K562 (cell line): ENCODE results near the gene RGS6. TPM values are rescaled to one million over a fixed set of nuclear protein-coding genes. Genes with fewer than 3 reads are reported as not detected.

ENCODE experiments used
- ATAC-seq: fragments of 200-7000 bp; cut with Tn5 transposase; 3 replicates; pipeline ENCODE4 v1.9.1; 2020; ENCODE audit warnings: moderate library complexity
- BruUV-seq: library from RNA; stranded (reverse); fragments of 400-500 nt; replicated peaks from 2 replicates; lab custom pipeline; 2021; lab: Mats Ljungman, UMichigan
- CTCF ChIA-PET: fragments of 300-600 bp; formaldehyde crosslinking; extraction: SDS; loops from one replicate; lab custom pipeline; 2021; ENCODE audit warnings: low intra/inter-chr PET ratio; lab: Yijun Ruan, JAX
- POLR2A ChIA-PET: fragments of 300-600, 350-650 bp; sonication (Branson Sonifier 250); formaldehyde crosslinking; extraction: SDS; loops from one replicate; lab custom pipeline; 2021; ENCODE audit warnings: antibody characterized with exemption, inconsistent platforms; lab: Yijun Ruan, JAX
- DNase-seq, 4 experiments: peaks; one replicate each; pipeline versions ENCODE4 v3.0.0 to v3.0.0-alpha.2; 2011 to 2018; ENCODE audit warnings: low spot score in 3 of 4, mixed read lengths in 3 of 4; ENCODE audit errors: extremely low read depth in 1 of 4
- FAIRE-seq: peaks from 2 replicates; lab custom pipeline; 2011; peaks lifted over from hg19 to GRCh38; lab: Jason Lieb, UNC
- H2AFZ ChIP-seq: 2 replicates; pipeline ENCODE4 v1.6.0; 2011; ENCODE audit warnings: low read depth, low read length, control low read depth, inconsistent platforms
- H3K27ac ChIP-seq: fragments of 200-600 bp; 3 replicates; pipeline ENCODE4 v1.8.0; 2011; ENCODE audit warnings: low read depth, mild to moderate bottlenecking, control low read depth, inconsistent platforms, low read length, moderate library complexity, mixed read lengths; ENCODE audit errors: extremely low read depth
- H3K27me3 ChIP-seq, 2 experiments: fragments of 300-600 bp in 1 of 2; 2 replicates in 1 of 2; 3 replicates in 1 of 2; pipeline versions ENCODE4 v1.6.0 to v1.8.0; 2011; ENCODE audit warnings: inconsistent platforms in 2 of 2, low read length in 2 of 2, mild to moderate bottlenecking in 1 of 2, mixed read lengths in 1 of 2, moderate library complexity in 1 of 2; ENCODE audit not compliant: control insufficient read depth in 2 of 2, insufficient read depth in 2 of 2
- H3K36me3 ChIP-seq: fragments of 300-600 bp; 3 replicates; pipeline ENCODE4 v1.8.0; 2011; ENCODE audit warnings: mild to moderate bottlenecking, low read length, inconsistent platforms; ENCODE audit not compliant: control insufficient read depth, insufficient read depth
- H3K4me1 ChIP-seq, 2 experiments: fragments of 200-600 bp in 1 of 2; replicated peaks in 1 of 2; 2 replicates in 1 of 2; 3 replicates in 1 of 2; pipeline versions ENCODE4 v1.5.1 to v1.8.0; 2011; ENCODE audit warnings: inconsistent platforms in 2 of 2, low read length in 2 of 2, mild to moderate bottlenecking in 1 of 2, mixed read lengths in 1 of 2, moderate library complexity in 1 of 2; ENCODE audit not compliant: control insufficient read depth in 2 of 2, insufficient read depth in 2 of 2
- H3K4me2 ChIP-seq: 2 replicates; pipeline ENCODE4 v1.6.1; 2011; ENCODE audit warnings: low read length, control low read depth, inconsistent platforms, mixed read lengths; ENCODE audit not compliant: insufficient read depth
- H3K4me3 ChIP-seq: fragments of 200-600 bp; sonication (generic), shearing (Covaris generic); 2 replicates; pipeline ENCODE4 v1.5.1; 2016; ENCODE audit warnings: control low read depth, inconsistent platforms
- H3K79me2 ChIP-seq: fragments of 200-600 bp; 3 replicates; pipeline ENCODE4 v1.8.0; 2011; ENCODE audit warnings: low read length, inconsistent platforms; ENCODE audit not compliant: control insufficient read depth, insufficient read depth
- H3K9ac ChIP-seq, 2 experiments: 2 replicates each; pipeline versions ENCODE4 v1.6.0 to v1.6.1; 2011; ENCODE audit warnings: low read depth in 2 of 2, low read length in 2 of 2, control low read depth in 1 of 2, inconsistent platforms in 1 of 2, mild to moderate bottlenecking in 1 of 2, mixed read lengths in 1 of 2; ENCODE audit not compliant: insufficient read depth in 1 of 2
- H3K9me1 ChIP-seq: one replicate; pipeline ENCODE4 v1.6.0; 2011; ENCODE audit warnings: inconsistent platforms, mild to moderate bottlenecking, low read length, moderate library complexity; ENCODE audit not compliant: control insufficient read depth, insufficient read depth
- H3K9me3 ChIP-seq: replicated peaks from 2 replicates; pipeline ENCODE4 v1.5.1; 2011; ENCODE audit warnings: low read depth, low read length, inconsistent platforms; ENCODE audit not compliant: control insufficient read depth, insufficient read depth
- H4K20me1 ChIP-seq: replicated peaks from 2 replicates; pipeline ENCODE4 v1.6.1; 2011; ENCODE audit warnings: low read length, inconsistent platforms, mixed read lengths; ENCODE audit not compliant: control insufficient read depth, insufficient read depth
- BRD4 ChIP-seq: fragments of 200-600 bp; sonication (generic); IDR thresholded peaks from 2 replicates; pipeline ENCODE4 v1.6.1; 2017; ENCODE audit warnings: inconsistent platforms
- CBX2 ChIP-seq: fragments of 200-600 bp; sonication (generic); IDR thresholded peaks from one replicate; pipeline ENCODE4 v1.6.1; 2012; ENCODE audit warnings: mild to moderate bottlenecking, low read length, inconsistent platforms; ENCODE audit not compliant: insufficient read depth, poor library complexity, severe bottlenecking
- GATA2 ChIP-seq: sonication (generic); formaldehyde crosslinking; IDR thresholded peaks from 2 replicates; pipeline ENCODE4 v1.4.0; 2020; ENCODE audit warnings: mild to moderate bottlenecking, missing genetic modification reagents
- MCM7 ChIP-seq, 2 experiments: fragments of 450-650 bp; IDR thresholded peaks; 2 replicates each; pipeline ENCODE4 v1.6.1; 2016 to 2018
- NONO ChIP-seq, 2 experiments: fragments of 200-400 bp in 1 of 2; fragments of 450-650 bp in 1 of 2; formaldehyde crosslinking in 1 of 2; IDR thresholded peaks; 2 replicates each; pipeline ENCODE4 v1.6.1; 2017; ENCODE audit warnings: low read depth in 2 of 2, mild to moderate bottlenecking in 2 of 2, moderate library complexity in 2 of 2, low read length in 1 of 2
- SNIP1 ChIP-seq: fragments of 450-650 bp; IDR thresholded peaks from 2 replicates; pipeline ENCODE4 v1.7.1; 2017; ENCODE audit warnings: low read depth, mild to moderate bottlenecking
- SNRNP70 ChIP-seq: fragments of 200-400 bp; formaldehyde crosslinking; optimal IDR thresholded peaks from 2 replicates; pipeline ENCODE3; 2017; ENCODE audit warnings: low read depth, low read length
- SRSF9 ChIP-seq: fragments of 200-400 bp; formaldehyde crosslinking; IDR thresholded peaks from 2 replicates; pipeline ENCODE4 v1.6.1; 2017; ENCODE audit warnings: low read depth, low read length, borderline replicate concordance
- ZNF347 ChIP-seq: fragments of 450-650 bp; formaldehyde crosslinking; IDR thresholded peaks from 2 replicates; pipeline ENCODE4 v1.4.0; 2020; ENCODE audit warnings: low read depth, mild to moderate bottlenecking, moderate library complexity
- ZNF354B ChIP-seq: fragments of 250-450 bp; sonication (Bioruptor Pico); IDR thresholded peaks from 2 replicates; pipeline ENCODE4 v1.4.0; 2020
- ZNF551 ChIP-seq: fragments of 250-450 bp; sonication (Bioruptor Pico); IDR thresholded peaks from 2 replicates; pipeline ENCODE4 v1.5.0; 2021; ENCODE audit warnings: mild to moderate bottlenecking, moderate library complexity
- ZNF778 ChIP-seq: fragments of 450-650 bp; formaldehyde crosslinking; IDR thresholded peaks from 2 replicates; pipeline ENCODE4 v1.4.0; 2020; ENCODE audit warnings: mild to moderate bottlenecking, moderate library complexity
- WGBS: fragments of 100-300 bp; shearing (Covaris generic); methylation state at CpG from one replicate; pipeline ENCODE4 v1.1.6; 2016; ENCODE audit warnings: low coverage, mixed read lengths; ENCODE audit not compliant: insufficient coverage; ENCODE audit errors: missing lambda C conversion rate; 5-methylcytosine and 5-hydroxymethylcytosine counted together
- in situ Hi-C: fragments of 300-500 bp; cut with MboI; formaldehyde crosslinking; loops from 4 replicates; pipeline ENCODE4 v1.15.0; 2018; ENCODE audit warnings: inconsistent platforms, mixed read lengths
- intact Hi-C: fragments of 100-400 bp; cut with micrococcal nuclease; formaldehyde crosslinking; loops from 2 replicates; pipeline ENCODE4 v1.14.2; 2022
- polyA plus RNA-seq, 8 experiments: library from polyadenylated mRNA; depleted of rRNA in 4 of 8; stranded (reverse) in 5 of 8; unstranded in 3 of 8; fragments of >200 nt; fragmentation: Nextera tagmentation in 2 of 8; fragmentation: Illumina TruSeq in 1 of 8; extraction: Ambion mirVana in 2 of 8; extraction: Trizol in 1 of 8; gene quantifications; 2 replicates each; pipeline versions ENCODE4 v1.2.1 to v1.2.3, GENCODE V29; 2011 to 2014; ENCODE audit warnings: inconsistent platforms in 1 of 8, missing spikeins in 1 of 8
- total RNA-seq, 7 experiments: library from RNA; depleted of rRNA in 6 of 7; stranded (reverse); fragments of >200 nt in 6 of 7; fragmentation: Illumina TruSeq in 2 of 7; extraction: Trizol in 2 of 7; gene quantifications; 2 replicates each; pipeline versions ENCODE4 v1.2.1 to v1.2.3, GENCODE V29; 2011 to 2021; ENCODE audit warnings: low replicate concordance in 1 of 7
- TF ChIP-seq, protein P1 (sequence below): fragments of 250-450 bp; sonication (Bioruptor Pico); IDR thresholded peaks from 2 replicates; pipeline ENCODE4 v1.4.0; 2020; ENCODE audit warnings: borderline replicate concordance
- TF ChIP-seq, protein P2 (sequence below): fragments of 250-450 bp; sonication (Bioruptor Pico); IDR thresholded peaks from 2 replicates; pipeline ENCODE4 v1.5.0; 2021; ENCODE audit warnings: mild to moderate bottlenecking, borderline replicate concordance
- TF ChIP-seq, protein P3 (sequence below), 2 experiments: fragments of 450-650 bp in 1 of 2; sonication (generic) in 1 of 2; formaldehyde crosslinking; conservative IDR thresholded peaks; 2 replicates each; pipeline versions ENCODE4 v1.4.0 to v1.8.1; 2020 to 2022; ENCODE audit warnings: mild to moderate bottlenecking in 1 of 2, missing genetic modification reagents in 1 of 2

The RGS6 gene
- total and polyA plus RNA-seq, 9 of the 15 experiments (the other 6 are each of a cell fraction or from before 2014, with no cell fraction given), result not detected

DNA sequence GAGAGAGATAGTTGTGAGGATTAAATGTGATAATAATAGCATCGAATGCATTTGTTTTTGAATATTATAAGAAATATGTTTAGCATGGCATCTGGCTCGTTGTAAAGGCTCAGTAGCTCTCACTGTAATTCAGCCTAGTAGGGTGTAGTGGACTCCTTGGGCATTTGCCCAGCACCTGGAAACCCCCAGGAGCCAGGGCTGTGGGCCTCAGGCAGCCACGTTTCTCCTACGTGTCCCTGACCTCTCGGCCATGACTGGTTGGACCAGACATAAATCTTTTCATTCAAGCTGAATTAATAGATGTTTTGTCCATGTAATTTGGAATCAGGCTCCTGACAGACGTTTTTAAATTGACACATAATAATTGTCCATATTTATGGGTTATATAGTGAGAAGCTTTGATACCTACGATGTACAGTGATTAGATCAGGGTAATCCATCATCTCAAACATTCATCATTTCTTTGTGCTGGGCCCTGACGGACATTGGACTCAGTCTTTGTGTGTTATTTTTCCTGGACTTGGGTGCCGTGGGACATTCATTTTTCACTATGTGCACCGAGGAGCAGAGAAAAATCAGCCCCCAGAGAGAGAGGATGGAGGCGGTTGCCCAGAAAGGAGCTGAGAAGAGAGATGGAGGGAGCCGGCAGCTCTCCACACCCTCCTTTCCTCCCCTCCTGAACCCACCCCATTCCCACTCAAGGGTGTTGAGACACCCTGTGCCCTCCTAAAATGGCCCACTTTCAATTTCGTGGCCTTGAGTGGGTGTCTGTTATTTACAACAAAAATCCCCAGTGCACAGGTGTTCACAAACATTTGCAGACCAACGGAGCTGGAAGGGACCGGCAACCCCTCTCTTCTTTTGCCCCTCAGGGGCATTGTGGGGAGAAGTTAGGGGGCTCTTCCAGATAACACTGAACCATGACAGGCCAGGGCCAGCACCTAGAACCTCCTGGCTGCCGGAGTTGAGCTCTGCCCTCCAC lies 665.3 kb downstream of the RGS6 start:
- no peaks in the 10 kb centered on the region for H3K36me3 ChIP-seq
- no peaks in the 10 kb centered on the region; the same call in 1 of the 2 replicates for H4K20me1 ChIP-seq
- no peaks in the 10 kb centered on the region for H3K9me1 ChIP-seq
- POLR2A ChIA-PET, result interaction anchor here (0.6 to 1.2 kb wide), 2 partner anchors 10 to 36 kb away, joined by 3 read pairs; no protein-coding TSS in a partner anchor
- H3K4me1 ChIP-seq, result peaks cover 0 to 12% of the 10 kb centered on the region in 2 experiments; a peak in 4 of 5 replicates
- CTCF ChIA-PET, result no interaction called here
- H3K9ac ChIP-seq, result no peak overlapping the region; a peak in 1 of 4 replicates
- no peak overlapping the region for H3K27ac ChIP-seq
- H3K27me3 ChIP-seq, result peaks cover 3 to 17% of the 10 kb centered on the region in 2 experiments; a peak in 3 of 5 replicates
- ATAC-seq, result no peak
- H2AFZ ChIP-seq, result no peak overlapping the region
- H3K9me3 ChIP-seq, result no peaks in the 10 kb centered on the region
- no peak for FAIRE-seq
- intact Hi-C loops (no loop called here), in situ Hi-C loops (no loop called here)
- no peak overlapping the region for H3K4me3 ChIP-seq
- 2% methylated on average over 14 of the region's 16 CpGs for WGBS
- no peak for DNase-seq
- no peaks in the 10 kb centered on the region for H3K79me2 ChIP-seq
- no TSS peak for BruUV-seq
- H3K4me2 ChIP-seq, result no peak overlapping the region
- TF ChIP-seq BRD4 (no peak), SRSF9 (no peak), GATA2 (CRISPR knock-in tag) (no peak), NONO (IDR thresholded peaks at IDR 0.05; ENCODE audit: low read depth in 2 of 2, low read length in 1 of 2) (no peak), SNIP1 (no peak), ZNF778 (CRISPR knock-in tag) (no peak), SNRNP70 (no peak), ZNF551 (CRISPR knock-in tag) (no peak), ZNF347 (CRISPR knock-in tag) (no peak), ZNF354B (CRISPR knock-in tag) (no peak), MCM7 (IDR thresholded peaks at IDR 0.05) (no peak), CBX2 (no peak)
- TF ChIP-seq, protein P1, sequence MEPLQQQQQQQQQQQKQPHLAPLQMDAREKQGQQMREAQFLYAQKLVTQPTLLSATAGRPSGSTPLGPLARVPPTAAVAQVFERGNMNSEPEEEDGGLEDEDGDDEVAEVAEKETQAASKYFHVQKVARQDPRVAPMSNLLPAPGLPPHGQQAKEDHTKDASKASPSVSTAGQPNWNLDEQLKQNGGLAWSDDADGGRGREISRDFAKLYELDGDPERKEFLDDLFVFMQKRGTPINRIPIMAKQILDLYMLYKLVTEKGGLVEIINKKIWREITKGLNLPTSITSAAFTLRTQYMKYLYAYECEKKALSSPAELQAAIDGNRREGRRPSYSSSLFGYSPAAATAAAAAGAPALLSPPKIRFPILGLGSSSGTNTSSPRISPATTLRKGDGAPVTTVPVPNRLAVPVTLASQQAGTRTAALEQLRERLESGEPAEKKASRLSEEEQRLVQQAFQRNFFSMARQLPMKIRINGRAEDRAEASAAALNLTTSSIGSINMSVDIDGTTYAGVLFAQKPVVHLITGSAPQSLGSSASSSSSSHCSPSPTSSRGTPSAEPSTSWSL, result no peak
- TF ChIP-seq, protein P2, sequence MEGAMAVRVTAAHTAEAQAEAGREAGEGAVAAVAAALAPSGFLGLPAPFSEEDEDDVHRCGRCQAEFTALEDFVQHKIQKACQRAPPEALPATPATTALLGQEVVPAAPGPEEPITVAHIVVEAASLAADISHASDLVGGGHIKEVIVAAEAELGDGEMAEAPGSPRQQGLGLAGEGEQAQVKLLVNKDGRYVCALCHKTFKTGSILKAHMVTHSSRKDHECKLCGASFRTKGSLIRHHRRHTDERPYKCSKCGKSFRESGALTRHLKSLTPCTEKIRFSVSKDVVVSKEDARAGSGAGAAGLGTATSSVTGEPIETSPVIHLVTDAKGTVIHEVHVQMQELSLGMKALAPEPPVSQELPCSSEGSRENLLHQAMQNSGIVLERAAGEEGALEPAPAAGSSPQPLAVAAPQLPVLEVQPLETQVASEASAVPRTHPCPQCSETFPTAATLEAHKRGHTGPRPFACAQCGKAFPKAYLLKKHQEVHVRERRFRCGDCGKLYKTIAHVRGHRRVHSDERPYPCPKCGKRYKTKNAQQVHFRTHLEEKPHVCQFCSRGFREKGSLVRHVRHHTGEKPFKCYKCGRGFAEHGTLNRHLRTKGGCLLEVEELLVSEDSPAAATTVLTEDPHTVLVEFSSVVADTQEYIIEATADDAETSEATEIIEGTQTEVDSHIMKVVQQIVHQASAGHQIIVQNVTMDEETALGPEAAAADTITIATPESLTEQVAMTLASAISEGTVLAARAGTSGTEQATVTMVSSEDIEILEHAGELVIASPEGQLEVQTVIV (CRISPR knock-in tag), result no peak
- TF ChIP-seq, protein P3, sequence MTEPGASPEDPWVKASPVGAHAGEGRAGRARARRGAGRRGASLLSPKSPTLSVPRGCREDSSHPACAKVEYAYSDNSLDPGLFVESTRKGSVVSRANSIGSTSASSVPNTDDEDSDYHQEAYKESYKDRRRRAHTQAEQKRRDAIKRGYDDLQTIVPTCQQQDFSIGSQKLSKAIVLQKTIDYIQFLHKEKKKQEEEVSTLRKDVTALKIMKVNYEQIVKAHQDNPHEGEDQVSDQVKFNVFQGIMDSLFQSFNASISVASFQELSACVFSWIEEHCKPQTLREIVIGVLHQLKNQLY (CRISPR knock-in tag; conservative IDR thresholded peaks at IDR 0.05), result no peak
